TTC549 (cell line): ENCODE measurements around the gene MYO1H.

Source experiments
- FAIRE-seq: peaks from 2 replicates; lab custom pipeline; 2012; peaks lifted over from hg19 to GRCh38; lab: Jason Lieb, UNC

MYO1H gene

DNA sequence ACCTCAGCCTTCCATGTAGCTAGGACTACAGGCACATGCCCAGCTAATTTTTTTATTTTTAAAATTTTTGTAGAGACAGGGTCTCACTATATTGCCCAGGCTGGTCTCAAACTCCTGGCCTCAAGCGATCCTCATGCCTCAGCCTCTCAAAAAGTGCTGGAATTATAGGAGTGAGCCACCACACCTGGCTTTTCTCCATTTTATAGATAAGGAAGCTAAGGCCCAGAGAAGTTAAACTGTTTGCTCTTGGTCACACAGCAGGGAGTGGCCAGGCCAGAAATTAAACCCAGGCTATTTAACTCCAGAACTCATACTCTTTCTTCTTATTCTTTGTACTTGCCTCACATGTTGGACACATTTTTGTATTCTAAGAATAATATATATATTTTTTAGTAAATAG is 146.2 kb downstream of the MYO1H start:
- no peak for FAIRE-seq

DNA sequence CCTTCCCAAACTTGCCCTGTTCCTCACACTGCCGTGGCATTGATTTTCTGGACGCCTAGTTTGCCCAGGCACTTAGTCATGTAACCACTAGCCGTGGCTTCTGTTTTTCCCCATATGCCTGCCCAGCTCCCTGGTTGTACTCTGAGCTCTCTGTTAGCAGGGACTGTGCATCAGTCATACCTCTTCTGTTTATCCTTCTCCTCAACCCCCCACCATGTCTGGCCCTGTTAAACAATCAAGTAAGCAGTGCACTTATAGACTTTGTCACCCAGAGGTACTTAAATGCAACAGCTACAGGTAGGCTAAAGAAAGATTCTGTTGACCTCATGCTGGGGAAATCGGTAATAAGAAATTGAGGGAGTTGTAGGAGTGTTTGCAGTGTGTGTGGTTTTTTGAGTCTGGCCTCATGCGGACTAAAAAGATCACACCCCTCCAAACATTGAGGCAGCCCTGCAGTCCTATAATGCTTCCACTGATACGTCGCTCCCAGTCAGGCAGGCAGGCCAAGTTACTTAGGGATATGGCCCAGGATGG is 146.7 kb downstream of the MYO1H start:
- FAIRE-seq: no peak

- no peak for FAIRE-seq
Measured at GRCh38 chr12:109495012-109495411, 147.3 kb downstream of the MYO1H start.

DNA sequence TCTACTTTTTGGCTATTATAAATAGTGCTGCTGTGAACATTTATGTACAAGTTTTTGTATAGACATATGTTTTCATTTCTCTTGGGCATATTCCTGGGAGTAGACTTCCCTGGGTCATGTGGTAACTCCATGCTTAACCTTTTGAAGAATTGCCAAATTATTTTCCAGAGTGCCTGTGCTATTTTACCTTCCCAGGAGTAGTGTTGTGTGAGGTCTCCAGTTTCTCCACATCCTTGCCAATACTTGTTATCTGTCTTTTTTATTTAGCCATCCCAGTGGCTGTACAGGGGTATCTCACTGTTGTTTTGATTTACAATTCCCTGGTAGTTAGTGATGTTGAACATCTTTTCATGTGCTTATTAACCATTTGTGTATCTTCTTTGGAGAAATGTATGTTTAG is 148.6 kb downstream of the MYO1H start:
- FAIRE-seq: no peak

GRCh38 chr12:109497675-109498074 is 150.0 kb downstream of the MYO1H start:
- FAIRE-seq: no peak
